HEK293T (cell line): Measurements from ENCODE around the gene MAP1LC3A.

Source experiments
- BHLHE40 ChIP-seq: fragments of 450-650 bp; IDR thresholded peaks from 2 replicates; pipeline ENCODE4 v1.6.1; 2016; ENCODE audit warnings: mild to moderate bottlenecking, moderate library complexity, borderline replicate concordance
- CTBP1 ChIP-seq: fragments of 450-650 bp; IDR thresholded peaks from 2 replicates; pipeline ENCODE4 v1.6.1; 2016; ENCODE audit warnings: borderline replicate concordance
- ELF4 ChIP-seq: fragments of 450-650 bp; IDR thresholded peaks from 2 replicates; pipeline ENCODE4 v1.6.1; 2017; ENCODE audit warnings: antibody characterized with exemption
- FOXA1 ChIP-seq: fragments of 450-650 bp; IDR thresholded peaks from 2 replicates; pipeline ENCODE4 v1.6.1; 2016; ENCODE audit warnings: mild to moderate bottlenecking
- FOXM1 ChIP-seq: fragments of 450-650 bp; IDR thresholded peaks from 2 replicates; pipeline ENCODE4 v1.6.1; 2017; ENCODE audit warnings: mild to moderate bottlenecking, borderline replicate concordance
- HDGF ChIP-seq: fragments of 450-650 bp; IDR thresholded peaks from 2 replicates; pipeline ENCODE4 v1.6.1; 2017; ENCODE audit warnings: antibody characterized with exemption, borderline replicate concordance
- L3MBTL2 ChIP-seq: fragments of 450-650 bp; conservative IDR thresholded peaks from 2 replicates; pipeline ENCODE4 v1.6.1; 2016; ENCODE audit warnings: mild to moderate bottlenecking
- LEF1 ChIP-seq: fragments of 450-650 bp; IDR thresholded peaks from 2 replicates; pipeline ENCODE4 v1.6.1; 2017; ENCODE audit warnings: mild to moderate bottlenecking, borderline replicate concordance
- NFRKB ChIP-seq: fragments of 450-650 bp; IDR thresholded peaks from 2 replicates; pipeline ENCODE4 v1.6.1; 2016; ENCODE audit warnings: mild to moderate bottlenecking, moderate library complexity
- SP1 ChIP-seq: fragments of 450-650 bp; IDR thresholded peaks from 2 replicates; pipeline ENCODE4 v1.6.1; 2017
- SUZ12 ChIP-seq: fragments of 450-650 bp; IDR thresholded peaks from 2 replicates; pipeline ENCODE4 v1.6.1; 2016; ENCODE audit warnings: mild to moderate bottlenecking
- TARDBP ChIP-seq: fragments of 450-650 bp; IDR thresholded peaks from 2 replicates; pipeline ENCODE4 v1.6.1; 2016
- ZNF384 ChIP-seq: fragments of 450-650 bp; IDR thresholded peaks from 2 replicates; pipeline ENCODE4 v1.6.1; 2016
- TF ChIP-seq, protein P1 (sequence below): fragments of 450-650 bp; IDR thresholded peaks from 2 replicates; pipeline ENCODE4 v1.6.1; 2016

DNA sequence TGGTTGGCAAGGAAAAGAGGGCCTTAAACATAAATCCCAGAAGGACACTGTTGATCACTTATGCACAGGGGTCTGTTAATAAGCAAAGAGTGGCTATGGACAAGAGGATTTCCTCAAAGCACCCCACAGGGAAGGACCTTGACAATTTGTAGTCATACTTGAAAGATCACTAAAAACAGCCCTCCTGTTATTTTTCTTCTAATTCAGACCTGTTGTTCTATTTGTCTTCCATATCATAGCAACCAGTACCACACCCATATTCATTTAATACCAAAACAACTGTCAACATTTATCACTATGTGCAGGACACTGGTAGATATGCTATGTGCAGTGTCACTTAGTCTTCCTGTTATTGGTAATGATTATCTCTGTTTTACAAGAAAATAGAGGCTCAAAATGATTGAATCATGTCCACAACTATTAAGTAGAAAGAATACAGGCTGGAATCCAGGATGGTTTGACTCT lies 45.5 kb upstream of the MAP1LC3A start:
- no peak for TF ChIP-seq CTBP1
- TF ChIP-seq HDGF, result no peak
- TF ChIP-seq L3MBTL2, result no peak
- no peak for TF ChIP-seq BHLHE40
- no peak for TF ChIP-seq FOXM1
- TF ChIP-seq SP1, result no peak
- TF ChIP-seq, protein P1, sequence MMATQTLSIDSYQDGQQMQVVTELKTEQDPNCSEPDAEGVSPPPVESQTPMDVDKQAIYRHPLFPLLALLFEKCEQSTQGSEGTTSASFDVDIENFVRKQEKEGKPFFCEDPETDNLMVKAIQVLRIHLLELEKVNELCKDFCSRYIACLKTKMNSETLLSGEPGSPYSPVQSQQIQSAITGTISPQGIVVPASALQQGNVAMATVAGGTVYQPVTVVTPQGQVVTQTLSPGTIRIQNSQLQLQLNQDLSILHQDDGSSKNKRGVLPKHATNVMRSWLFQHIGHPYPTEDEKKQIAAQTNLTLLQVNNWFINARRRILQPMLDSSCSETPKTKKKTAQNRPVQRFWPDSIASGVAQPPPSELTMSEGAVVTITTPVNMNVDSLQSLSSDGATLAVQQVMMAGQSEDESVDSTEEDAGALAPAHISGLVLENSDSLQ, result no peak
- no peak for TF ChIP-seq FOXA1
- no peak for TF ChIP-seq SUZ12
- no peak for TF ChIP-seq TARDBP
- no peak for TF ChIP-seq ELF4
- TF ChIP-seq NFRKB, result no peak
- TF ChIP-seq LEF1, result no peak
- no peak for TF ChIP-seq ZNF384
